CD4-positive, alpha-beta T cell treated with Interleukin-17A for 4 hours (primary cell): ENCODE measurements around the gene NOP10.
"Not testable (repeated sequence)": the region's sequence is repeated elsewhere in the genome, so short reads cannot be mapped to it uniquely, and the experiment has no call there.

Source experiments
- DNase-seq: peaks from one replicate; pipeline ENCODE4 v3.0.0-alpha.2; 2020; ENCODE audit warnings: mixed read lengths

NOP10 gene

GRCh38 chr15:34358367-34358766 lies 15.4 kb upstream of the NOP10 start:
- DNase-seq, result no peak

- no peak for DNase-seq
Measured at GRCh38 chr15:34357653-34358052, 14.7 kb upstream of the NOP10 start.

DNA sequence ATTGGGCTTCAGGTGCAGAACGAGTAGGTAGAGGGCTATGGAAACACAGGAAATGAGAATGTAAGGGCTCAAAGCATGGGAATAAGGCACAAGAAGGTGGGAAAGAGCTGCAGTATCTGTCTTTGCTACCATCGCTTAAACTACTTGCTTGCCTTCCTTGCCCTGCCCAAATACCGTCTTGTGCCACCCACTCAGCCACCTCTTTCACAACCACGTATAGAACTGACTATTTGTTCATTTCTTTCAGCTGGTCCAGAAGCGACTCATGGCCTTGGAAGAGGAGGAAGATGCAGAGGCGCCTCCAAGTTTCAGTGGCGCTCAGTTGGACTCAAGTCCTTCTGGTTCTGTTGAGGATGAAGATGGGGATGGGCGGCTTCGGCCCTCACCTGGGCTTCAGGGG lies 12.3 kb upstream of the NOP10 start:
- DNase-seq, result no peak

- DNase-seq, result no peak
Measured at GRCh38 chr15:34354286-34354685, 11.3 kb upstream of the NOP10 start.

DNA sequence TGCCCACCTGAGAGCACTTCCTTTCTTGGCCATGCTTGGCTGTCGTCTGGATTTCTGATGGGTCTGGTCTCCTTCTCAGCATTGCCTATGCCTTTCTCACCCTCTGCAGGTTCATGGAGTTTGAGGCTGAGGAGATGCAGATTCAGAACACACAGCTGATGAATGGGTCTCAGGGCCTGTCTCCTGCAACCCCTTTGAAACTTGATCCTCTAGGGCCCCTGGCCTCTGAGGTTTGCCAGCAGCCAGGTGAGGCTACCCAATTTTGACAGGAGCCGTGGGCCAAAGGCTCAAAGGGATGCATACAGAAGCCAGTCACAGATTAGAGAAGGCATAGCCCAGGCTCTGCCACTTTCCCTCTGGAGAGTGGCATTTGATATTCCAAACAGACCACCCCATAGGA lies 10.7 kb upstream of the NOP10 start:
- DNase-seq, result no peak

- DNase-seq, result not testable (repeated sequence)
Measured at GRCh38 chr15:34352996-34353395, 10.1 kb upstream of the NOP10 start.

DNA sequence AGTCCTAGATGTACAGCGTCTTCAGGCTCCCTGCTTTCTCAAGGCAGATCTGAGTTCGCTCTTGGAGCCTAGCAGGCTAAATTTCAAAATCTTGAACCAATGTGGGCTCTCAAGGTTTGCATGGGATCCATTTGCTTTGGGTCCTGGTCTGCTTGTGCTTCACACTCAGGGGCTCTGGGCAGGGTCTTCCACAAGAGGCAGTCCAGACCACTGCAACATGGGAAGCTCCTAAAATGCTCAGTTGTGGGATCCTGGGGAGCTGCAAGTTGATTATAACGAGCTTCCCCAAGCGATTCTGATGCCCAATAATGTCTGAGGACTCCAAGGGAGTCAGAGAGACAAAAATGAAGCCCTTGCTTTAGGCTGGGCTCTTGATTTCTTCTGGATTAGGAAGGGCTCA lies 6.8 kb upstream of the NOP10 start:
- DNase-seq, result no peak

- no peak for DNase-seq
Measured at GRCh38 chr15:34348735-34349300, 5.9 kb upstream of the NOP10 start.

DNA sequence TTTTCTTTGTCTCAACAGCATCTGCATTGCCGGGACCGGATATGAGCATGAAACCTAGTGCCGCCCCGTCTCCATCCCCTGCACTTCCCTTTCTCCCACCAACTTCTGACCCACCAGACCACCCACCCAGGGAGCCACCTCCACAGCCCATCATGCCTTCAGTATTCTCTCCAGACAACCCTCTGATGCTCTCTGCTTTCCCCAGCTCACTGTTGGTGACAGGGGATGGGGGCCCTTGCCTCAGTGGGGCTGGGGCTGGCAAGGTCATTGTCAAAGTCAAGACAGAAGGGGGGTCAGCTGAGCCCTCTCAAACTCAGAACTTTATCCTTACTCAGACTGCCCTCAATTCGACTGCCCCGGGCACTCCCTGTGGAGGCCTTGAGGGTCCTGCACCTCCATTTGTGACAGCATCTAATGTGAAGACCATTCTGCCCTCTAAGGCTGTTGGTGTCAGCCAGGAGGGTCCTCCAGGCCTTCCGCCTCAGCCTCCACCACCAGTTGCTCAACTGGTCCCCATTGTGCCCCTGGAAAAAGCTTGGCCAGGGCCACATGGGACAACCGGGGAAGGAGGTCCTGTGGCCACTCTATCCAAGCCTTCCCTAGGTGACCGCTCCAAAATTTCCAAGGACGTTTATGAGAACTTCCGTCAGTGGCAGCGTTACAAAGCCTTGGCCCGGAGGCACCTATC lies 5.2 kb upstream of the NOP10 start:
- no peak for DNase-seq

- peak; percentile 25 for DNase-seq
Measured at GRCh38 chr15:34342213-34342736, 661 bp downstream of the NOP10 start.

GRCh38 chr15:34341381-34342212 lies 1.3 kb downstream of the NOP10 start:
- no peak for DNase-seq

DNA sequence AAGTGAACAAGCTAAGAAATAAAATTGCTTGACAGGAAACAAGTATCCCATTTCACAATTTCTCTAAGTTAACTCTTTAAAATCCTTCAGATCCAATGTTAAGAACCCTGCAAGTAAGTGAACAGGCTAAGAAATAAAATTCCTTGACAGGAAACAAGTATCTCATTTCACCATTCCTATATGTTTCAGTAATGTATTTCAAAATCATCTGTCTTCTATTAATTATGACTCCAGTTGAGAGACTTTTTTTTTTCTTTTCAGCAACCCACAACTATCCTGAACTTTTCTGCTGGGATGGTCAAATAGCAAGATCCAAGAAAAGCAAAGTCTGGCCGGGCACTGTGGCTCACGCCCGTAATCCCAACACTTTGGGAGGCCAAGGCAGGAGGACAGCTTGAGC lies 3.0 kb downstream of the NOP10 start:
- no peak for DNase-seq

- no peak for DNase-seq
Measured at GRCh38 chr15:34338347-34338746, 4.6 kb downstream of the NOP10 start.

DNA sequence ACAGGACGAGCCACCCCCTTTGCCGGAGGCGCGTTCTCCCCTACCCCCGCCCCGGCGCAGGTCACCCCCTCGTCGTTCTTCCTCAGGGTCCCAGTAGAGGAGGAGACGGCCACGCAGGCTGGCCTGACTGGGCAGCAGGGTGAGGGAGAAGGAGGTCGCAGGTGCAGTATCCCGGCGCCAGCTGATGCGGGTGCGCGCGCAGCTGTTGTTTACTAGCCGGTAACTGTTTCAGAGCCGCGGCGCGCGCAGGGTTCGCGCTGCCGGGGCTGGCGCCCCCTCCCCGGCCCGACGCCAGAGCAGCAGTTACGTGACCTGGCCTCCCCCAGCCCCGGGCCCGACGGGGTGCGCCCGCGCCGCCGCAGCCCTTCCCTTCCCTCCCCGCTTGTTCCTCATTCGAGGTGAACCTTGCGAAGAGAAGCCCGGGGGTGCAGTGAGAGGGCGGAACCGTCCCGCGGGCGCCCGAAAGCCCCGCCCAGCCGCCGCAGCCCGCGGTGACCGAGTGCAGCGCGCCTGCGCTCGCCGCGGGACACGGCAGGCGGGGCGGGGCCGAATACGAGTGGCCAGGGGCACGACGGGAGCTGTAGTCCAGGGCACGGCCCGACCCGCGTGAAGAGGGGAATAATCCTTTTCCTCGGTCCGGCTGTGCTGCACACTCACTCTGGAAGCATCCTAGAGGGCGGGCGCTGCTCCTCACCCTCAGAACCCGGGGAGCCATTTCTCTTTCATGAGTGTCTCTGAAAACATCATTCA lies 5.2 kb downstream of the NOP10 start, which contains the start of gene SLC12A6:
TSS of gene SLC12A6 (minus strand) at position 225 of the 750 bp plus-strand sequence. CDS start 1,101 bp downstream, outside the sequence.
- peak; percentile 95 for DNase-seq

GRCh38 chr15:34336991-34337556 lies 5.9 kb downstream of the NOP10 start:
- peak; percentile 58 for DNase-seq

DNA sequence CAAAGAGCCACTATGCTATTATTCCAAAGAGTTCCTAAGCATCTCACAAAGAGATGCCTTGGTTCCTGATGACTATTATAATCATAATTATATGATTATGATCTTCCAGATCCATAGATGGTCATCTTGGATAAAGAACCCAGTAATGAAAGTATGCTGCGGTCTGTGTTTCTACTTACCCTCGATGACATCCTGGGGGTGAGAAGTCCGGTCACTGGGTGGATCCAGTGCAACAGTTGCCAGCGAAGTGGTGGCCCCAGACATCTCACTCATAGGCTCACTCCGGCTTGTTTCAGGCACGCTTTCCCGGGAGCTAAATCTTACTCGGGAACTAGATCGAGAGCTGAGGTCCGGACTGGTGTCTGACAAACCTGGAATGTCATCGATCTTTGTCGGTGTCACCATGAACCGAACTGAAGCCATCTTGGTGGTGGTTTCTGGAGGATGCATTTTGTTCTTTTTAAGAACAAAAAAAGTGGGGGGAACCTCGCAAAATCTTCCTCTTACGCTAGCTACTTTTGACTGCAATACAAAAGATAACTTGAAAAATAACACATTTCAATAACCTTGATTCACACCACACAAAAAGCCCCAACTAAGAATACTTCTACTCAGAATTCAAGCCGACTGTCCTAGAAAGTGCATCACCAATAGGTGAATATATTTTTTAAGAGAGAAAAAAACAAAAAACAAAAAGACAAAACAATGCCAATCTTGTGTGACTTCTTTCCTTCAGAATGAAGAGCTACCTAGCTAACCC lies 6.5 kb downstream of the NOP10 start:
- DNase-seq, result peak; percentile 17

DNA sequence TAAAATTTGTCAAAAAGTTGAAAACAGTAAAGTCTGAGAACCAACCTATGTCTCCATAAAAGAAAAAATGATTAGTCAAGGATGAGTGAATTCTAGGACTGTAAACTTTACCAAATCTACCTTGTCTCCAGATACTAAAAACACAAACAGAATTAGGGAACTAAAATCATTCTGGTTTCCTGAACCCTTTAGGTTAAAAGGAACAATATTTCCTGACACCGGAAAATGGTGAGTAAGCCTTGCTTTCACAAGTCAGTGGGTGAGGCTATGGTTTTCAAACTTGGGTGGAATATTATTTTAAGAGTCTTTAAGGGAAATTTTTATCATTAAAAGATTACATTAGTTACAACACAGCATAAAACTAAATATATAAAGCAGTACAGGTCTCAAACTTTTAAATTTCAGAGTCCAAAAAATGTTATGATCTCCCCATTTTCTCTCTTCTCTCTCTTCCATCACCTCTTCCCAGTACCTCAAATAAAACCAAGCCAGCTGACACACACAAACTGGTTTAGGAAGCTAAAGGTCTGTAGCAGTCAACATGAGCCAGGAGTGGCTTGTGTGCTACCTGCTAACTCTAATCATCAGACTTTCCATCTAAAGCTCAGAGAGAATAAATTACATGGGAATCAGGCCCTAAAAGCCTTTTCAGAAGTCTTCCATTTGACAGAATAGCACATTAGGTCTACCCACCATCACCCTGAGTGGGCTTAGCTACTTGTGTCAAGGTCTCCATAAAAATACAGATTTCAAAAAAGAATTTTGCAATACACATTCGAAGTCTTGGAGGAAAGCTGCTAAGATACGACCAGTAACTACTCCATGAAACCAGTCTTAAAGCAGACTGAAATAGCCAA lies 7.5 kb downstream of the NOP10 start:
- peak; percentile 18 for DNase-seq

- no peak for DNase-seq
Measured at GRCh38 chr15:34334672-34335071, 8.3 kb downstream of the NOP10 start.

GRCh38 chr15:34332553-34333120 lies 10.3 kb downstream of the NOP10 start:
- DNase-seq, result no peak

- no peak for DNase-seq
Measured at GRCh38 chr15:34331809-34332208, 11.1 kb downstream of the NOP10 start.
